Measurements from ENCODE around the gene GC. TPM values are rescaled to one million over a fixed set of nuclear protein-coding genes. Genes with fewer than 3 reads are reported as not detected.

GC gene
- total and polyA plus RNA-seq, 2 of the 4 experiments (the other 2 are of a cell fraction): not detected

GRCh38 chr4:71785959-71786358 is 2.1 kb upstream of the GC start:
- no peak for ATAC-seq (ENCODE audit: low read depth)
- no peak overlapping the region for H2BK120ac ChIP-seq (ENCODE audit: low read depth, low read length)
- H3K4ac ChIP-seq (ENCODE audit: low read depth, low read length): no peak overlapping the region
- H3K9me3 ChIP-seq (ENCODE audit: control insufficient read depth, insufficient read depth, low read length): no peaks in the 10 kb centered on the region
- dilution Hi-C loops (cut with HindIII; ENCODE audit: low sequenced_read_pairs, unreplicated experiment) (no loop called here), in situ Hi-C loops (cut with MboI; ENCODE audit: low sequenced_read_pairs) (no loop called here), intact Hi-C loops (cut with micrococcal nuclease) (no loop called here)
- DNase-seq: no peak
- H3K4me1 ChIP-seq (ENCODE audit: control insufficient read depth, insufficient read depth, low read length): no peaks in the 10 kb centered on the region
- no peak overlapping the region for H4K8ac ChIP-seq (ENCODE audit: low read depth in 2 of 2, low read length in 2 of 2)
- H2BK5ac ChIP-seq (ENCODE audit: low read depth, low read length, poor library complexity, severe bottlenecking): no peak overlapping the region
- H3K9me1 ChIP-seq (ENCODE audit: insufficient read depth, low read length): no peaks in the 10 kb centered on the region
- 0% methylated on average over 1 of the region's 4 CpGs; no CpG with 5 or more reads in 1 of the 2 experiments for WGBS, 2 experiments (ENCODE audit: extremely low coverage in 2 of 2, insufficient read length in 1 of 2)
- H2BK20ac ChIP-seq (ENCODE audit: low read depth, low read length): no peak overlapping the region
- no peak overlapping the region for H3K56ac ChIP-seq (ENCODE audit: extremely low read depth, insufficient read depth, low read length)
- TF ChIP-seq SMC3 (IDR thresholded peaks at IDR 0.05; ENCODE audit: low read depth, low read length) (no peak), MAFK (IDR thresholded peaks at IDR 0.05; ENCODE audit: low read depth, low read length) (no peak), FOS (IDR thresholded peaks at IDR 0.05; ENCODE audit: low read depth, low read length) (no peak), RFX5 (IDR thresholded peaks at IDR 0.05; ENCODE audit: low read depth, low read length) (no peak), CTCF (conservative IDR thresholded peaks at IDR 0.05; ENCODE audit: low read depth, low read length) (no peak), NFE2L2 (IDR thresholded peaks at IDR 0.05; ENCODE audit: low read depth, low read length) (no peak), MAZ (IDR thresholded peaks at IDR 0.05; ENCODE audit: borderline replicate concordance, low read depth, low read length) (no peak), MXI1 (IDR thresholded peaks at IDR 0.05; ENCODE audit: borderline replicate concordance, low read depth, low read length) (no peak), ELK1 (IDR thresholded peaks at IDR 0.05; ENCODE audit: borderline replicate concordance, low read depth, low read length) (no peak), POLR2A (IDR thresholded peaks at IDR 0.05; ENCODE audit: low read depth, low read length) (no peak), CHD1 (IDR thresholded peaks at IDR 0.05; ENCODE audit: low read depth, low read length) (no peak), BHLHE40 (IDR thresholded peaks at IDR 0.05; ENCODE audit: low read depth, low read length) (no peak), CEBPB (IDR thresholded peaks at IDR 0.05; ENCODE audit: low read depth, low read length) (no peak), RAD21 (IDR thresholded peaks at IDR 0.05; ENCODE audit: low read length) (no peak)
- TF ChIP-seq, protein P1, sequence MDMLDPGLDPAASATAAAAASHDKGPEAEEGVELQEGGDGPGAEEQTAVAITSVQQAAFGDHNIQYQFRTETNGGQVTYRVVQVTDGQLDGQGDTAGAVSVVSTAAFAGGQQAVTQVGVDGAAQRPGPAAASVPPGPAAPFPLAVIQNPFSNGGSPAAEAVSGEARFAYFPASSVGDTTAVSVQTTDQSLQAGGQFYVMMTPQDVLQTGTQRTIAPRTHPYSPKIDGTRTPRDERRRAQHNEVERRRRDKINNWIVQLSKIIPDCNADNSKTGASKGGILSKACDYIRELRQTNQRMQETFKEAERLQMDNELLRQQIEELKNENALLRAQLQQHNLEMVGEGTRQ (IDR thresholded peaks at IDR 0.05; ENCODE audit: low read depth, low read length): no peak
- H3K9ac ChIP-seq (ENCODE audit: low read depth, low read length): no peak overlapping the region
- no peak overlapping the region for H4K91ac ChIP-seq (ENCODE audit: insufficient read depth, low read depth, low read length)
- H3K4me3 ChIP-seq (ENCODE audit: insufficient read depth, low read depth, low read length): no peak overlapping the region
- H3K4me2 ChIP-seq (ENCODE audit: low read depth, low read length): no peak overlapping the region
- H2AFZ ChIP-seq (replicated peaks; ENCODE audit: low read length, poor library complexity): no peak overlapping the region
- H3K18ac ChIP-seq (ENCODE audit: low read depth, low read length): no peak overlapping the region
- ChIA-PET CTCF (interaction anchor here (0.5 kb wide), 1 partner anchor 557 kb away, joined by 4 read pairs; no protein-coding TSS in a partner anchor), POLR2A (ENCODE audit: unreplicated experiment) (no interaction called here)
- no peaks in the 10 kb centered on the region for H4K20me1 ChIP-seq (ENCODE audit: insufficient read depth, low read length)
- H3K27ac ChIP-seq (ENCODE audit: insufficient read depth, low read length): no peak overlapping the region
- no peak overlapping the region for H3K23ac ChIP-seq (ENCODE audit: low read depth, low read length)
- H3K79me1 ChIP-seq (ENCODE audit: low read depth in 1 of 2, low read length in 2 of 2): no peaks in the 10 kb centered on the region
- H4K5ac ChIP-seq (ENCODE audit: low read depth, low read length): no peak overlapping the region
- no peak overlapping the region for H2AK9ac ChIP-seq (replicated peaks; ENCODE audit: low read depth, low read length, poor library complexity)
- no peak overlapping the region for H2BK15ac ChIP-seq (ENCODE audit: low read depth, low read length)
- no peak overlapping the region for H2AK5ac ChIP-seq (ENCODE audit: low read depth, low read length)
- no peaks in the 10 kb centered on the region for H3K27me3 ChIP-seq (ENCODE audit: control insufficient read depth, insufficient read depth, low read length)
- no TSS peak for BruUV-seq (replicated peaks)
- no peaks in the 10 kb centered on the region for H3K36me3 ChIP-seq (ENCODE audit: control insufficient read depth, insufficient read depth, low read length)
- H3K14ac ChIP-seq (replicated peaks; ENCODE audit: low read depth, low read length): no peak overlapping the region

Data from IMR-90 (cell line).